CD14-positive monocyte (primary cell): Measurements from ENCODE around the gene AGAP1. TPM values are rescaled to one million over a fixed set of nuclear protein-coding genes. Genes with fewer than 3 reads are reported as not detected.

ENCODE experiments used
- DNase-seq, 3 donors: peaks; one replicate each; pipeline ENCODE4 v3.0.0-alpha.2; 2011 to 2022
- H2AFZ ChIP-seq: 2 replicates; pipeline ENCODE4 v1.6.0; 2012; ENCODE audit warnings: mild to moderate bottlenecking, low read depth, low read length, inconsistent platforms; ENCODE audit not compliant: insufficient read depth, poor library complexity, severe bottlenecking
- H3K27ac ChIP-seq, 2 donors: 1 replicate in 1 of 2; 2 replicates in 1 of 2; pipeline ENCODE4 v1.5.1; 2012 to 2013; ENCODE audit warnings: low read length in 2 of 2, control low read depth in 1 of 2, inconsistent platforms in 1 of 2, low read depth in 1 of 2, mild to moderate bottlenecking in 1 of 2
- H3K27me3 ChIP-seq, 2 donors: one replicate each; pipeline versions ENCODE4 v1.6.0 to v1.6.1; 2011 to 2013; ENCODE audit warnings: low read length in 2 of 2; ENCODE audit not compliant: control insufficient read depth in 2 of 2, insufficient read depth in 2 of 2
- H3K36me3 ChIP-seq, 2 donors: replicated peaks in 1 of 2; 1 replicate in 1 of 2; 2 replicates in 1 of 2; pipeline versions ENCODE4 v1.5.1 to v1.6.1; 2012 to 2013; ENCODE audit warnings: low read length in 2 of 2, control low read depth in 1 of 2, inconsistent platforms in 1 of 2, mild to moderate bottlenecking in 1 of 2; ENCODE audit not compliant: insufficient read depth in 2 of 2, control insufficient read depth in 1 of 2
- H3K4me1 ChIP-seq, 2 donors: 1 replicate in 1 of 2; 2 replicates in 1 of 2; pipeline versions ENCODE4 v1.5.1 to v1.6.1; 2012 to 2013; ENCODE audit warnings: low read length in 2 of 2, control low read depth in 1 of 2, inconsistent platforms in 1 of 2, mild to moderate bottlenecking in 1 of 2, moderate library complexity in 1 of 2; ENCODE audit not compliant: insufficient read depth in 2 of 2, control insufficient read depth in 1 of 2
- H3K4me2 ChIP-seq: replicated peaks from 2 replicates; pipeline ENCODE3; 2012; ENCODE audit warnings: low read length, moderate library complexity, mild to moderate bottlenecking; ENCODE audit not compliant: poor library complexity, severe bottlenecking; ENCODE audit errors: extremely low read depth
- H3K4me3 ChIP-seq, 3 experiments: fragments of 200-600 bp in 1 of 3; sonication (generic) in 1 of 3; replicated peaks in 1 of 3; 1 replicate in 2 of 3; 2 replicates in 1 of 3; pipeline ENCODE4 v1.5.1; 2011 to 2013; ENCODE audit warnings: low read length in 3 of 3, mild to moderate bottlenecking in 3 of 3, control low read depth in 2 of 3, low read depth in 2 of 3, inconsistent platforms in 1 of 3, moderate library complexity in 1 of 3
- H3K79me2 ChIP-seq: 2 replicates; pipeline ENCODE4 v1.6.0; 2012; ENCODE audit warnings: mild to moderate bottlenecking, control low read depth, inconsistent platforms, low read length, moderate library complexity; ENCODE audit not compliant: insufficient read depth
- H3K9ac ChIP-seq: 2 replicates; pipeline ENCODE4 v1.6.0; 2017; ENCODE audit warnings: low read length, mild to moderate bottlenecking; ENCODE audit not compliant: insufficient read depth, poor library complexity, severe bottlenecking
- H3K9me3 ChIP-seq, 2 donors: replicated peaks in 1 of 2; 1 replicate in 1 of 2; 2 replicates in 1 of 2; pipeline versions ENCODE4 v1.5.1 to v1.6.1; 2012 to 2013; ENCODE audit warnings: low read length in 2 of 2, control low read depth in 1 of 2; ENCODE audit not compliant: control insufficient read depth in 1 of 2, insufficient read depth in 1 of 2
- H4K20me1 ChIP-seq: 2 replicates; pipeline ENCODE4 v1.6.0; 2012; ENCODE audit warnings: mild to moderate bottlenecking, low read length, control low read depth, moderate library complexity; ENCODE audit not compliant: insufficient read depth
- H3K27ac Mint-ChIP-seq, 7 donors: one replicate each; pipeline ENCODE4 v1.8.0; 2020; ENCODE audit warnings: mild to moderate bottlenecking in 7 of 7, mixed read lengths in 7 of 7, moderate library complexity in 6 of 7, inconsistent platforms in 2 of 7
- H3K27me3 Mint-ChIP-seq, 3 donors: one replicate each; pipeline ENCODE4 v1.8.0; 2021 to 2022; ENCODE audit warnings: low read depth in 3 of 3, mild to moderate bottlenecking in 3 of 3, mixed read lengths in 3 of 3, moderate library complexity in 3 of 3, inconsistent platforms in 1 of 3
- H3K36me3 Mint-ChIP-seq, 2 donors: one replicate each; pipeline ENCODE4 v1.8.0; 2020; ENCODE audit warnings: mixed read lengths in 2 of 2, inconsistent platforms in 1 of 2, mild to moderate bottlenecking in 1 of 2
- H3K4me1 Mint-ChIP-seq: one replicate; pipeline ENCODE4 v1.8.0; 2020; ENCODE audit warnings: mild to moderate bottlenecking, mixed read lengths
- H3K4me3 Mint-ChIP-seq, 2 donors: one replicate each; pipeline ENCODE4 v1.8.0; 2020; ENCODE audit warnings: mild to moderate bottlenecking in 2 of 2, mixed read lengths in 2 of 2, moderate library complexity in 1 of 2
- H3K9me3 Mint-ChIP-seq, 7 donors: one replicate each; pipeline ENCODE4 v1.8.0; 2020 to 2022; ENCODE audit warnings: mixed read lengths in 7 of 7, mild to moderate bottlenecking in 6 of 7, moderate library complexity in 6 of 7, inconsistent platforms in 2 of 7
- WGBS: methylation state at CpG from one replicate; pipeline ENCODE4 v1.1.5; 2013; ENCODE audit warnings: missing lambda C conversion rate; ENCODE audit not compliant: insufficient coverage; 5-methylcytosine and 5-hydroxymethylcytosine counted together
- intact Hi-C, 2 donors: fragments of 100-400 bp; cut with micrococcal nuclease; formaldehyde crosslinking; loops; one replicate each; pipeline versions ENCODE4 v1.15.0 to v1.15.1; 2023
- polyA plus RNA-seq, 3 donors: library from polyadenylated mRNA; depleted of rRNA in 1 of 3; unstranded in 2 of 3; stranded (reverse) in 1 of 3; fragments of 300-500 nt in 2 of 3; fragments of >200 nt in 1 of 3; fragmentation: Illumina TruSeq in 2 of 3; gene quantifications; 1 replicate in 2 of 3; 2 replicates in 1 of 3; pipeline ENCODE4 v1.2.3, GENCODE V29; 2012 to 2021
- TF ChIP-seq, protein P1 (sequence below): fragments of 200-600 bp; IDR thresholded peaks from one replicate; pipeline ENCODE4 v1.8.0; 2022; ENCODE audit warnings: antibody characterized with exemption, mild to moderate bottlenecking

The AGAP1 gene
- polyA plus RNA-seq, 3 donors = 0.12 TPM; not detected in 2

DNA sequence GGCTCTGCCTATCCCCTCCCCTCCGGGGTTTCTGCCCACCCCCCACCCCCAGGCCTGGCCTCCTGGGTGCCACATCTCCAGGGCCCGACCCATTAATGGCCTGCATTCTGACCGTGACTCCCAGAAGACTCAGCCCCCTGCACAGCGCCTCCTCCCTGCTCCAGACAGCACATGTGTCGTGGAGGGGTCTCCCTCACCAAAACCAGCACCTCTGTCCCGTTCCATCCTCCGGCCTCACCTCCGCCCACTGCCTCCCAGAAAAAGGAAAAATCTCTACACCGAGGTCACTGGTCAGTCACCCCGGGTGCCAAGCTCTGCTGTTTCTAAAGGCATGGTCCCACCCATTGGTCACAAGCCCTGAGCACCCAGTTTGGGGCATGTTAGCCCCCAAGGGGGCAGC, 609.1 kb downstream of the AGAP1 start:
- H2AFZ ChIP-seq = no peak overlapping the region
- intact Hi-C loops = no loop called here
- Mint-ChIP-seq H3K4me1 (no peaks in the 10 kb centered on the region), H3K4me3 (no peak overlapping the region), H3K36me3 (no peaks in the 10 kb centered on the region), H3K27me3 (peaks cover 0 to 6% (median 5%) of the 10 kb centered on the region in 3 donors), H3K27ac (no peak overlapping the region), H3K9me3 (peaks cover 0 to 5% (median 0%) of the 10 kb centered on the region in 7 donors)
- no peak for DNase-seq
- H3K79me2 ChIP-seq = no peaks in the 10 kb centered on the region
- H3K4me3 ChIP-seq = no peak overlapping the region
- no peaks in the 10 kb centered on the region for H4K20me1 ChIP-seq
- 78% methylated on average over 7 of the region's 10 CpGs for WGBS
- TF ChIP-seq, protein P1, sequence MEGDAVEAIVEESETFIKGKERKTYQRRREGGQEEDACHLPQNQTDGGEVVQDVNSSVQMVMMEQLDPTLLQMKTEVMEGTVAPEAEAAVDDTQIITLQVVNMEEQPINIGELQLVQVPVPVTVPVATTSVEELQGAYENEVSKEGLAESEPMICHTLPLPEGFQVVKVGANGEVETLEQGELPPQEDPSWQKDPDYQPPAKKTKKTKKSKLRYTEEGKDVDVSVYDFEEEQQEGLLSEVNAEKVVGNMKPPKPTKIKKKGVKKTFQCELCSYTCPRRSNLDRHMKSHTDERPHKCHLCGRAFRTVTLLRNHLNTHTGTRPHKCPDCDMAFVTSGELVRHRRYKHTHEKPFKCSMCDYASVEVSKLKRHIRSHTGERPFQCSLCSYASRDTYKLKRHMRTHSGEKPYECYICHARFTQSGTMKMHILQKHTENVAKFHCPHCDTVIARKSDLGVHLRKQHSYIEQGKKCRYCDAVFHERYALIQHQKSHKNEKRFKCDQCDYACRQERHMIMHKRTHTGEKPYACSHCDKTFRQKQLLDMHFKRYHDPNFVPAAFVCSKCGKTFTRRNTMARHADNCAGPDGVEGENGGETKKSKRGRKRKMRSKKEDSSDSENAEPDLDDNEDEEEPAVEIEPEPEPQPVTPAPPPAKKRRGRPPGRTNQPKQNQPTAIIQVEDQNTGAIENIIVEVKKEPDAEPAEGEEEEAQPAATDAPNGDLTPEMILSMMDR = no peak
- no peaks in the 10 kb centered on the region for H3K9me3 ChIP-seq
- no peaks in the 10 kb centered on the region for H3K36me3 ChIP-seq
- H3K4me2 ChIP-seq = no peak overlapping the region
- H3K27me3 ChIP-seq = peaks cover 0 to 2% of the 10 kb centered on the region in 2 donors
- no peak overlapping the region for H3K27ac ChIP-seq
- H3K4me1 ChIP-seq = no peaks in the 10 kb centered on the region
- H3K9ac ChIP-seq = no peak overlapping the region

DNA sequence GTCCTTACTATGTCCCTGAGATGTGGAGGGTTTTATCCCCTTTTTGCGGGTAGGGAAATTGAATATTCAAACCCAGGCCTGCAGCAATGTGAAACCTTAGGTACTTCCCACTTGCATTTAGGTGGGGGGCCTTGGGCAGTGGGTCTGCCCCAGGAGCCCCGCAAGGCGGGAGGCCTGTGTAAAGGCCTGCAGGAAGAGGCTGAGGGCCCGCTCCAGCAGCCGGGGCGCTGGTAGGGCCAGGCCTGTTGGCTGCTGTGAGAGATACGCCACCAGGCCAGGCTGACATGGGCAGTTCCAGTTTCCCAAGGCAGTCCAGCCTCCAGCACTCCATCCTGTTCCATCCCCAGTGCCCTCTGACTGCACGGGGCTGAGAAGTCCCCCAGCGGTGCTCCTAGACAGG, 610.1 kb downstream of the AGAP1 start:
- H3K4me2 ChIP-seq = no peak overlapping the region
- no peaks in the 10 kb centered on the region for H3K36me3 ChIP-seq
- Mint-ChIP-seq H3K27me3 (peaks cover 6 to 16% (median 11%) of the 10 kb centered on the region in 3 donors), H3K27ac (no peak overlapping the region), H3K4me1 (no peaks in the 10 kb centered on the region), H3K36me3 (no peaks in the 10 kb centered on the region), H3K4me3 (no peak overlapping the region), H3K9me3 (peaks cover 0 to 4% (median 0%) of the 10 kb centered on the region in 7 donors)
- intact Hi-C loops = no loop called here
- TF ChIP-seq, protein P1 = no peak
- no peak overlapping the region for H3K4me3 ChIP-seq
- H3K27me3 ChIP-seq = peaks cover 0 to 8% of the 10 kb centered on the region in 2 donors
- H3K9me3 ChIP-seq = no peaks in the 10 kb centered on the region
- no peak overlapping the region for H2AFZ ChIP-seq
- no peak overlapping the region for H3K9ac ChIP-seq
- H4K20me1 ChIP-seq = no peaks in the 10 kb centered on the region
- H3K4me1 ChIP-seq = no peaks in the 10 kb centered on the region
- no peak for DNase-seq
- H3K79me2 ChIP-seq = no peaks in the 10 kb centered on the region
- no peak overlapping the region for H3K27ac ChIP-seq
- WGBS = 94% methylated on average over 9 of the region's 9 CpGs
